Gastrocnemius medialis (tissue), 4 donors: ENCODE data around the gene DRC7.

Experiments used
- CTCF ChIP-seq, 5 experiments: fragments of 450-650 bp in 3 of 5; fragments of 200-600 bp in 2 of 5; sonication (generic) in 2 of 5; IDR thresholded peaks in 4 of 5; conservative IDR thresholded peaks in 1 of 5; 1 replicate in 4 of 5; 2 replicates in 1 of 5; pipeline ENCODE4 v1.5.1; 2016 to 2019; ENCODE audit warnings: antibody characterized with exemption in 5 of 5, mild to moderate bottlenecking in 3 of 5, moderate library complexity in 3 of 5
- POLR2A ChIP-seq, 2 donors: fragments of 450-650 bp; IDR thresholded peaks; one replicate each; pipeline ENCODE4 v1.6.1; 2017; ENCODE audit warnings: antibody characterized with exemption in 2 of 2, mild to moderate bottlenecking in 2 of 2, moderate library complexity in 2 of 2

- no peak for TF ChIP-seq CTCF (IDR thresholded peaks at IDR 0.05 in 4 of 5, conservative IDR thresholded peaks at IDR 0.05 in 1 of 5)
- no peak for TF ChIP-seq POLR2A (IDR thresholded peaks at IDR 0.05)
Measured at GRCh38 chr16:57732037-57732436, 37.4 kb downstream of the DRC7 start.
